Activated CD4-positive, alpha-beta T cell treated with anti-CD3 and anti-CD28 coated beads for 36 hours (primary cell): ENCODE results near the gene CACNA1C. TPM values are rescaled to one million over a fixed set of nuclear protein-coding genes. Genes with fewer than 3 reads are reported as not detected.
"Not testable (repeated sequence)": the region's sequence is repeated elsewhere in the genome, so short reads cannot be mapped to it uniquely, and the experiment has no call there.

ENCODE experiments used
- ATAC-seq: fragments of 200-7000 bp; cut with Tn5 transposase; one replicate; pipeline ENCODE4 v1.10.0; 2021; ENCODE audit warnings: mild to moderate bottlenecking, moderate library complexity
- CTCF ChIA-PET: fragments of 350-600 bp; sonication (Branson Sonifier 250); formaldehyde crosslinking; loops from one replicate; lab custom pipeline; 2021; ENCODE audit warnings: antibody characterized with exemption; lab: Charles Lee
- POLR2A ChIA-PET: fragments of 350-600 bp; sonication (Branson Sonifier 250); formaldehyde crosslinking; loops from one replicate; lab custom pipeline; 2021; ENCODE audit warnings: antibody characterized with exemption, inconsistent platforms; lab: Charles Lee
- DNase-seq: peaks from one replicate; pipeline ENCODE4 v3.0.0-alpha.2; 2020
- H3K27ac Mint-ChIP-seq: one replicate; pipeline ENCODE4 v1.8.0; 2021; ENCODE audit warnings: mixed read lengths
- H3K27me3 Mint-ChIP-seq: one replicate; pipeline ENCODE4 v1.8.0; 2021; ENCODE audit warnings: mixed read lengths
- H3K36me3 Mint-ChIP-seq: one replicate; pipeline ENCODE4 v1.8.0; 2021; ENCODE audit warnings: low read depth, mixed read lengths
- H3K4me1 Mint-ChIP-seq: one replicate; pipeline ENCODE4 v1.8.0; 2021; ENCODE audit warnings: mixed read lengths
- H3K4me3 Mint-ChIP-seq: one replicate; pipeline ENCODE4 v1.8.0; 2021; ENCODE audit warnings: mild to moderate bottlenecking, moderate library complexity, mixed read lengths
- H3K9me3 Mint-ChIP-seq: one replicate; pipeline ENCODE4 v1.8.0; 2021; ENCODE audit warnings: low read depth, mixed read lengths
- intact Hi-C, 2 experiments: fragments of 100-400 bp; cut with DNase I in 1 of 2; cut with micrococcal nuclease in 1 of 2; formaldehyde crosslinking; loops; one replicate each; pipeline versions ENCODE4 v1.14.2 to v1.15.1; 2022 to 2024; cut with DNase I, micrococcal nuclease
- total RNA-seq, 2 experiments: library from RNA; stranded (reverse); gene quantifications; one replicate each; pipeline ENCODE4 v1.2.3, GENCODE V29; 2021

The CACNA1C gene
- total RNA-seq, 2 experiments from 2014 or later = 0.11 TPM

DNA sequence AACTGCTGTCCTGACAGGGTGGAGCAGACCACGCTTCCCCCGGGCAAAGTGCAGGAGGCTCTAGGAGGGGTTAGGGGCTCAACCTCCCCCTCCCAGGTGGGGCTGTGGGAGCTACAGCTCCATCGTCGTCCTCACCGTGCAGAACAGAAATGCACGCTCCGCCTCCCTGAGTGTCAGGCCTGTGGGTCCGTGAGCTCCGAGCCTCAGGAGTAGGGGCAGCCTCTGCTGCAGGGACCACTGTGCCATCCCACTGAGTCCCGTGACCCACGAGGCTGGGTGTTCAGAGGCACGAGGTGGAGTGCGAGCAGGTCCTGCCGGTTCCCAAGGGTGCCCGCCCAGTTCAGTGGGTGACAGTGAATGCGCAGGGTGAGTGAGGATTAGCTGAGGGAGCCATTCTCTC lies 48.6 kb downstream of the CACNA1C start:
- ChIA-PET CTCF (interaction anchor here (1.2 kb wide), 1 partner anchor 293 kb away, joined by 3 read pairs; no protein-coding TSS in a partner anchor), POLR2A (no interaction called here)
- DNase-seq = no peak
- no peaks in the 10 kb centered on the region for H3K4me1 Mint-ChIP-seq
- no peaks in the 10 kb centered on the region for H3K9me3 Mint-ChIP-seq
- H3K27ac Mint-ChIP-seq = no peak overlapping the region
- no peak overlapping the region for H3K4me3 Mint-ChIP-seq
- no peaks in the 10 kb centered on the region for H3K36me3 Mint-ChIP-seq
- no peak for ATAC-seq
- H3K27me3 Mint-ChIP-seq = no peaks in the 10 kb centered on the region
- intact Hi-C loops = no loop called here

DNA sequence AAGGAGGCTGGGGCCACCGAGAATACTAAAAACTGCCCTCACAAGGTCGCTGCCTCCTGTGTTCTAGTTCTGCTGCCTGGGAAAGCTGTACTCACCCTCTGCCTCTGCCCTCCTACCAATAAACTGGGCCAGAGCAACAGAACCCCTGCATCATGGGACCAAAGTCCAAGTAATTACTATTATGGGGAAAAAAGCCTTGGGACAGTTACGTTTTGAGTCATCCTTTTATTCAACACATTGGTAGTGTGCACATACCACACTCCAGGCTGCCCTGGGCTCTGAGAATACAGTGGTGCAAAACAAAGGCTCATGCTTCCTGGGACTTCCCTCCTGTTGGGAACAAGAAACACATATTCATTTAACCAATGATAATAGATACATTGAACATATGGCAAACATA lies 49.0 kb downstream of the CACNA1C start:
- Mint-ChIP-seq H3K27me3 (no peaks in the 10 kb centered on the region), H3K4me1 (no peaks in the 10 kb centered on the region), H3K4me3 (no peak overlapping the region), H3K27ac (no peak overlapping the region), H3K36me3 (no peaks in the 10 kb centered on the region), H3K9me3 (no peaks in the 10 kb centered on the region)
- no peak for DNase-seq
- ChIA-PET CTCF (interaction anchor here (1.2 kb wide), 1 partner anchor 292 kb away, joined by 3 read pairs; no protein-coding TSS in a partner anchor), POLR2A (no interaction called here)
- ATAC-seq = no peak
- intact Hi-C loops = no loop called here

DNA sequence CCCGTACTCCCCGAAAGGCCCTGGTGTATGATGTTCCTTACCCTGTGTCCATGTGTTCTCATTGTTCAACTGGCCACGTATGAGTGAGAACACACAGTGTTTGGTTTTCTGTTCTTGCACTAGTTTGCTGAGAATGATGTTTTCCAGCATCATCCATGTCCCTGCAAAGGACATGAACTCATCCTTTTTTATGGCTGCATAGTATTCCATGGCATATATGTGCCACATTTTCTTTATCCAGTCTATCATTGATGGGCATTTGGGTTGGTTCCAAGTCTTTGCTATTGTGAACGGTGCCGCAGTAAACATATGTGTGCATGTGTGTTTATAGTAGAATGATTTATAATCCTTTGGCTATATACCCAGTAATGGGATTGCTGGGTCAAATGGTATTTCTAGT lies 49.9 kb downstream of the CACNA1C start:
- H3K9me3 Mint-ChIP-seq, H3K27ac Mint-ChIP-seq, H3K4me1 Mint-ChIP-seq, intact Hi-C loops, ATAC-seq, H3K27me3 Mint-ChIP-seq, H3K36me3 Mint-ChIP-seq, POLR2A ChIA-PET, H3K4me3 Mint-ChIP-seq, DNase-seq: not testable (repeated sequence)
- CTCF ChIA-PET = interaction anchor here (0.5 to 1.2 kb wide), 2 partner anchors 46 to 291 kb away, joined by 3 read pairs; no protein-coding TSS in a partner anchor

DNA sequence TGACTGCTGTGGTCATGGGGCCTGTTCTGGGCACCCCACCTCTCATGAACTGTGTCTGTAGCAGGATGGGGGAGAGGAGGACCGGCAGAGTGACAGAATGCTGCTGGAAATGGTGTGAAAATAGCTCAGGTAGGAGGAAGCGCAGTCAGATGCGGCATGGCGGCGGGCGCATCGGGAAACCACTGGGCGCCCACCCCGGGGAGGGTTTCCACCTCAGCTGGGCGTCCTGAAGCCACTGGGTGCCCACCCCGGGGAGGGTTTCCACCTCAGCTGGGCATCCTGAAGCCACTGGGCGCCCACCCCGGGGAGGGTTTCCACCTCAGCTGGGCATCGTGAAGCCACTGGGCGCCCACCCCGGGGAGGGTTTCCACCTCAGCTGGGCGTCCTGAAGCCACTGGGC lies 52.6 kb downstream of the CACNA1C start:
- ATAC-seq, POLR2A ChIA-PET, H3K27me3 Mint-ChIP-seq, intact Hi-C loops, DNase-seq, H3K4me3 Mint-ChIP-seq, H3K9me3 Mint-ChIP-seq, H3K36me3 Mint-ChIP-seq, H3K4me1 Mint-ChIP-seq, H3K27ac Mint-ChIP-seq: not testable (repeated sequence)
- CTCF ChIA-PET = interaction anchor here (0.6 kb wide), 1 partner anchor 120 kb away, joined by 3 read pairs; no protein-coding TSS in a partner anchor

DNA sequence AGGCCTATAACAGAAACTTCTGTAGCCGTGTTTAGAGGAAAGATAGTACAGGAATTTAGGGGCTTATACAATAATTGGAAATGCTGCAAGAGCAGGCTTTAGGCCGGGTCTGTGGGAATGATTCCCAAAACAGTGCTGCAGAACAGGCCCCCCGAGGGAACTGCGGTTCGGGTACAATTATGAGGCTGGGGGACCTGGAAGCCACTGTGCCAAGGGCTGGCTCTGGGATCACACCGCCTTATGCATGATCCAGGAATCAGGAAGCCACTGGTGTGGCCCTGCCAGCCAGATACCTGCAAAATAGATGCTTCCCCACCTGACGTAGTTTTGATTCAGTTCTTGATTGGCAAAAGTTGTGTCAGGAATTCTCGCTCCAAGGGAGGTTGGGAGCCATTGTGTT lies 55.4 kb downstream of the CACNA1C start:
- Mint-ChIP-seq H3K36me3 (no peaks in the 10 kb centered on the region), H3K27me3 (no peaks in the 10 kb centered on the region), H3K4me3 (no peak overlapping the region), H3K4me1 (no peaks in the 10 kb centered on the region), H3K27ac (no peak overlapping the region), H3K9me3 (no peaks in the 10 kb centered on the region)
- ChIA-PET CTCF (no interaction called here), POLR2A (no interaction called here)
- ATAC-seq (no peak), DNase-seq (no peak)
- intact Hi-C loops = no loop called here

DNA sequence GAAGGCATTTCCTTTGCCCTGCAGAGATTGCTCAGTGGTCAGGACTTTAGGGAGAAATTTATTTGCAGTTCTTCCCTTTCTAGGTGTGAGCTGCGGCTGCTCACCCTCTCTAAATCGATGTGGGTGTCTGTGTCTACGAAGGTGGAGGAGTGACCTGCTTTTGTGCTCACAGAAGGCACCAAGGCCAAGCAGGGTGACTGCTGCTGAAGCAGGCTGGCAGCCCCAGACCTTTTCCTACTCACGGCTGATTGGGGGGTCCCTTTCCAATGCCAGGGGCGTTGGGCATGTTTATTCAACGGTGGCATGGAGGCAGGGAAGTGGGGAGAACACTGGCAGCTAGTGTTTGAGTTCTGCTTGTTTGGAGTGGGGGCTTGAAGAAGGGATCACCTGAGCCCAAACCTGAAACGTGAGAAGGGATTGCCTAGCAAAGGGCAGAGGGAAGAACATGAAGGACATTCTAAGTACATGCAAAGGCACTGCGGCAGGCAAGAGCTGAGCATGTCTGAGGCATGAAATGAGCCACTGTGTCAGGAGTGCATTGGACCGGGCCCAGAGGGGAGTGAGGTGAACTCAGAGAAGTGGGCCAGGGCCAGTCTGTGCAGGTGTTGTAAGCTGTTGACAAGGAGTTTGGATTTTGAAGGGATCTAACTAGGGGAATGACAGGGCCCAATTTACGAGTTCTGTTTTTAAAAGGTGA lies 56.3 kb downstream of the CACNA1C start:
- Mint-ChIP-seq H3K27ac (no peak overlapping the region), H3K36me3 (no peaks in the 10 kb centered on the region), H3K4me3 (no peak overlapping the region), H3K9me3 (no peaks in the 10 kb centered on the region), H3K4me1 (no peaks in the 10 kb centered on the region), H3K27me3 (no peaks in the 10 kb centered on the region)
- ChIA-PET POLR2A (no interaction called here), CTCF (no interaction called here)
- no peak for DNase-seq
- no peak for ATAC-seq
- intact Hi-C loops = no loop called here

DNA sequence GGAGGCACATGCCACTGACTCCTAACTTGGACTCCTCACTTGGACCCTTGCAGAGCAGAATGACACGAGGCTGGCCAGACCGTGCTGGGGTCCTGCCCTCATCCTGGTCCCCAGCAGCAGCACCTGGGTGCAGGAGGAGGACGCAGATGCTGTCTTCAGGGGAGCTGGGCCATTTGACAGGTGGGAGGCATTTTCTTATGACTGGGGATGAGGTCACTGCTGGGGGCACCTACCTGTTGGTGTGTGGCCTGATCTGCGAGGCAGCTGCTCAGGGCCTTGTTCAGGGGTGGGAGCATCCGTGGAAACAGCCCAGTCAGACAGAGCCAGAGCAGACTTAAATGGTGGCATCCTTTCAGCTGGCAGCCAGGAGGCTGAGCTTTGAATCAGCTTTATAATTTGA lies 57.3 kb downstream of the CACNA1C start:
- no peak for DNase-seq
- intact Hi-C loops = no loop called here
- H3K4me3 Mint-ChIP-seq = no peak overlapping the region
- H3K27ac Mint-ChIP-seq = no peak overlapping the region
- H3K36me3 Mint-ChIP-seq = no peaks in the 10 kb centered on the region
- ChIA-PET POLR2A (no interaction called here), CTCF (no interaction called here)
- no peaks in the 10 kb centered on the region for H3K4me1 Mint-ChIP-seq
- H3K27me3 Mint-ChIP-seq = no peaks in the 10 kb centered on the region
- no peaks in the 10 kb centered on the region for H3K9me3 Mint-ChIP-seq
- ATAC-seq = no peak

DNA sequence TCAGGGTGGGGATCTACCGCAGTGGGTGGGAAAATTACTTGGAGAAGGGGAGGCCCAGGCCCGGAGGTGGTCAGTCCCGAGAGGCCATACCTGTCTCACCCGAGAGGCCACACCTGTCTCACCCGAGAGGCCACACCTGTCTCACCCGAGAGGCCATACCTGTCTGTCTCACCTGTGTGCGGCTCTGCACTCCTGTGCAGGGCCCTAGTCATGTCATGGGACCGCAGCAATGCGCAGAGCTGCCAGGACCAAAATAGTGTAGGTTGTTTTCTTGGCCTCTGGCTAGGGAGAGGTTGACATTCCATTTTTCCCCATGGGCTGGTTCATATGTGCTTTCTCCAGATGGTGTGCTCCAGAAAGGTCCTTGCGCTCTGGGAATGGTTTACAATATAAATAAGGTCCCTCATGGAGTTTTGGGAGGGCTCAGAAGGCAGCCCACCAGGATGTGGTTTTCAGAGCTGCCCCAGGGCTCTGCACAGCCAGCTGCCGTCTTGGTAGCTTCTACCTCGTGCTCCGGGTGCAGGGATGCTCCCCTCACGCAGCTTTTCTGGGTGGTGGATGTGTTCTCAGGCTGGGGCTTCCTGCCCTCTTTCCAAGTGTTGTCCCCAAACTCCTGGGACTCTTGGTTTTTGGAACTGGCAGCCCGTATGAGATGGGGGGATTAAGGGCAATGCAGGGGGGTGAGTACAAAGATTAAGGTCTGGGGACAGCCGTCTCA lies 58.2 kb downstream of the CACNA1C start:
- Mint-ChIP-seq H3K27ac (no peak overlapping the region), H3K27me3 (no peaks in the 10 kb centered on the region), H3K9me3 (no peaks in the 10 kb centered on the region), H3K4me3 (no peak overlapping the region), H3K4me1 (no peaks in the 10 kb centered on the region), H3K36me3 (no peaks in the 10 kb centered on the region)
- ChIA-PET POLR2A (no interaction called here), CTCF (no interaction called here)
- DNase-seq = no peak
- ATAC-seq = no peak
- intact Hi-C loops = no loop called here

DNA sequence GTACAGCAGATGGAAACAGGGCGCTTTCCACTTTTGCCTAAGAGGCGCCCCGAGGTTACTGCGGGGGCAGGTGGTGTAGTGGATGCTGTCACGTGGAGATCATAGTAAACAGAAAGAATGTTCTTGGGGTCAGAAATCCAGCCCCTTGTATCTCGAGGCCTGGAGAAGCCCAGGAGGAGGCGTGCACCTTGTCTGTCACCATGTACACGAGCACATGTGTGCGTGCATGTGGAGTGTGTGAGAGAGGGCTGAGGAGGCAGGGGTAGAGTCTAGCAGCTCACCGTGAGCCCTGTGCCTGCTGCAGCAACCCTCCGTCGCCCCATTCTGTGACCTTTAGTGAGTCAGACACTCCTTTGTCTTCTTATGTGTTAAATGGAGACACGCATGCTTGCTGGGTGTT lies 59.0 kb downstream of the CACNA1C start:
- CTCF ChIA-PET = interaction anchor here (0.5 kb wide), 1 partner anchor 448 kb away, joined by 3 read pairs; no protein-coding TSS in a partner anchor
- no peak for ATAC-seq
- Mint-ChIP-seq H3K27ac (no peak overlapping the region), H3K27me3 (no peaks in the 10 kb centered on the region), H3K9me3 (no peaks in the 10 kb centered on the region), H3K4me1 (no peaks in the 10 kb centered on the region), H3K36me3 (no peaks in the 10 kb centered on the region), H3K4me3 (no peak overlapping the region)
- intact Hi-C loops = no loop called here
- POLR2A ChIA-PET = no interaction called here
- DNase-seq = no peak

DNA sequence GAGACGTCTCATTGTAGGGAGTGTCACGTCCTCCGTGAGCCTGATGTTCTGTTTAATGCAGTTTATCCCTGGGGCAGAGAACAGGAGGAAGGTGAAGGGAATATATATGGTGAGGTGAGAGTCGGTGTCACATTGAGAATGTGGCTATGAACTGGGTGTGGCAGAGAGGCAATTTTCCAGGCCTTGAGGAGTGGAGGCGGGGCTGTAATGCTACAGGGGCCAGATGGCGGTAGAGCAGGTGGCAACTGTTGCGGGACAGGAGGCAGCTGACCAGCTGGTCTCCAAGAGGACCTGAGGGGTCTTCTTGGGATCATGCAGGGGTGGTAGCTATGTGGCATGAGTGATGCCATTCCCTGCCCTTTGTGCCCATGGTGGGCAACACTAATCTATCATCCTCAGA lies 59.6 kb downstream of the CACNA1C start:
- no peak for DNase-seq
- Mint-ChIP-seq H3K27ac (no peak overlapping the region), H3K36me3 (no peaks in the 10 kb centered on the region), H3K27me3 (no peaks in the 10 kb centered on the region), H3K9me3 (no peaks in the 10 kb centered on the region), H3K4me1 (no peaks in the 10 kb centered on the region), H3K4me3 (no peak overlapping the region)
- CTCF ChIA-PET = interaction anchor here (0.5 kb wide), 1 partner anchor 448 kb away, joined by 3 read pairs; no protein-coding TSS in a partner anchor
- intact Hi-C loops = no loop called here
- no peak for ATAC-seq
- POLR2A ChIA-PET = no interaction called here

DNA sequence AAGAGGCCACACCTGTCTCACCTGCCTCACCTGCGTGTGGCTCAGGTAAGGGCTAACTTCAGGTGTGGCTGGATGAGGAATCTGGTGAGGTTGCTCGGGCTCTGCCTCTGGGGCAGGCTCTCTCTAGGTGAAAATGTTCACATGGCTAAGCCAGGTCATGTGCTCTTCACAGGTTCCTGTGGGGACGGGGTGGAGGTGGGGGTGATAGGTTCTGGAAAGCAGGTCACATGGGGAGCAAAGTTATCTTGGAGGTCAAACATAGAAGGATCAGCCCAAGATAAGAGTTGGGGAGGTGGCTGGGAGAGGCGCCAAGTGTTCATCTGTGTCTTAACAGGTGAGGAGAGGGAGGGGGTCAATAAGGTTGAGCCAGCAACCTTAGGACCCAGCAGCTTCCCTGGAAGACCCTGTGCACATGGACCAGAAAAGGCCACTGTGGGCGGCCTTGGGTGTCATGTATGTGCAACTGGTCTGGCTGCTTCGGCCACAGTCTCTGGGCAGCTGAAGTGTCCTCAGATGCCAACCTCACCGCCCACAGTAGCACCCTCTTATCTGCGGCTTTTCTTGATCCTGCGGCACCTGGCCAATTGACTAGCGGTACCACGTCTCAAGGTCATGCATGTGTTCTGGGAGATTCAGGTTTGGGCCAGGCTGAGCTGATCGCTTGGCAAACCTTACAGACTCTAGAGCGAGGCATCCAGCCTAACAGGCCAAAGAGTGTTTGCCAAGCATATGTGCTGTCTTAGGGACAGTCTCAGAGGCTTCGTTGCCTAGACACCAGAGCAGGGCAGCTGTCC lies 60.5 kb downstream of the CACNA1C start:
- DNase-seq = no peak
- CTCF ChIA-PET = interaction anchor here (0.6 kb wide), 1 partner anchor 578 kb away, joined by 3 read pairs; no protein-coding TSS in a partner anchor
- Mint-ChIP-seq H3K36me3 (no peaks in the 10 kb centered on the region), H3K4me1 (no peaks in the 10 kb centered on the region), H3K27me3 (no peaks in the 10 kb centered on the region), H3K9me3 (no peaks in the 10 kb centered on the region), H3K4me3 (no peak overlapping the region), H3K27ac (no peak overlapping the region)
- POLR2A ChIA-PET = no interaction called here
- no peak for ATAC-seq
- intact Hi-C loops = no loop called here
